ENCODE data around the gene SRCAP.

SRCAP gene

GRCh38 chr16:30698816-30699614 lies at the start of gene SRCAP:
Gene SRCAP (plus strand): TSS chr16:30699171. CDS start chr16:30700825, 1,654 bp downstream.
- DNase-seq = peak; percentile 39

GRCh38 chr16:30649725-30650368 lies 49.1 kb upstream of the SRCAP start:
- DNase-seq = no peak

- peak; percentile 97 for DNase-seq
Measured at GRCh38 chr16:30650369-30651123, 48.4 kb upstream of the SRCAP start, which contains the start of gene PRR14. Gene PRR14 (plus strand): TSS chr16:30650960. CDS start chr16:30651646, 686 bp downstream.

GRCh38 chr16:30651124-30652004 lies 47.6 kb upstream of the SRCAP start:
- DNase-seq = no peak

- no peak for DNase-seq
Measured at GRCh38 chr16:30652005-30652296, 47.0 kb upstream of the SRCAP start.

GRCh38 chr16:30652718-30653117 lies 46.3 kb upstream of the SRCAP start:
- DNase-seq = no peak

GRCh38 chr16:30654856-30655255 lies 44.1 kb upstream of the SRCAP start:
- no peak for DNase-seq

- DNase-seq = no peak
Measured at GRCh38 chr16:30655815-30656347, 43.1 kb upstream of the SRCAP start.

GRCh38 chr16:30656388-30656787 lies 42.6 kb upstream of the SRCAP start:
- DNase-seq = no peak

GRCh38 chr16:30656974-30657865 lies 41.8 kb upstream of the SRCAP start:
- DNase-seq = peak; percentile 41

- peak; percentile 100 for DNase-seq
Measured at GRCh38 chr16:30657866-30658730, 40.9 kb upstream of the SRCAP start, which contains the start of gene FBRS. Gene FBRS (plus strand): TSS chr16:30658431. CDS start chr16:30659519, 1,088 bp downstream.

GRCh38 chr16:30658731-30659506 lies 40.1 kb upstream of the SRCAP start:
- DNase-seq = peak; percentile 93

GRCh38 chr16:30659507-30660423 lies 39.2 kb upstream of the SRCAP start:
- no peak for DNase-seq

- DNase-seq = no peak
Measured at GRCh38 chr16:30660424-30661261, 38.3 kb upstream of the SRCAP start.

GRCh38 chr16:30662449-30662848 lies 36.5 kb upstream of the SRCAP start:
- DNase-seq = no peak

GRCh38 chr16:30663038-30663437 lies 35.9 kb upstream of the SRCAP start:
- DNase-seq = no peak

- DNase-seq = no peak
Measured at GRCh38 chr16:30663820-30664219, 35.2 kb upstream of the SRCAP start.

Data from NCI-H446 treated with DMSO at 0.1 percent for 48 hours (cell line).